ENCODE results near the gene GCH1. TPM values are rescaled to one million over a fixed set of nuclear protein-coding genes. Genes with fewer than 3 reads are reported as not detected.

GCH1 gene
- total RNA-seq, 1 donor from 2014 or later, result 4.2 TPM

- no peak for DNase-seq
Measured at GRCh38 chr14:54797556-54797955, 105.1 kb downstream of the GCH1 start.

- DNase-seq, result no peak
Measured at GRCh38 chr14:54796961-54797360, 105.7 kb downstream of the GCH1 start.

GRCh38 chr14:54794796-54795195 lies 107.8 kb downstream of the GCH1 start:
- no peak for DNase-seq

GRCh38 chr14:54794159-54794558 lies 108.5 kb downstream of the GCH1 start:
- DNase-seq, result no peak

- DNase-seq, result no peak
Measured at GRCh38 chr14:54792288-54792687, 110.3 kb downstream of the GCH1 start.

Small RNA genes within 50 kb of the gene (small RNA-seq; reads per million reads assigned to genes)
- gene MIR4308 (ENCODE audit: low replicate concordance) (not detected), gene RNU6ATAC9P (ENCODE audit: low replicate concordance) (not detected)

Other genes with a start within 250 kb of the GCH1 start
- gene WDHD1, start 124.3 kb upstream of the GCH1 start, total RNA-seq, result 13.3 TPM
- gene SOCS4, start 124.4 kb upstream of the GCH1 start, total RNA-seq, result 14.0 TPM
- gene MAPK1IP1L, start 148.8 kb upstream of the GCH1 start, total RNA-seq, result 35.1 TPM
- gene LGALS3, start 226.4 kb upstream of the GCH1 start, total RNA-seq, result 114 TPM